T-cell (primary cell): Measurements from ENCODE around the gene ARHGAP25. TPM values are rescaled to one million over a fixed set of nuclear protein-coding genes. Genes with fewer than 3 reads are reported as not detected.

ENCODE experiments used
- ATAC-seq, 4 experiments: fragments of 200-7000 bp in 3 of 4; fragments of 150-1000 bp in 1 of 4; cut with Tn5 transposase; replicated peaks in 1 of 4; 1 replicate in 3 of 4; 2 replicates in 1 of 4; pipeline ENCODE4 v1.10.0; 2021; ENCODE audit warnings: moderate library complexity in 3 of 4, mild to moderate bottlenecking in 2 of 4, moderate number of reproducible peaks in 1 of 4
- CTCF ChIA-PET, 2 donors: fragments of 300-600 bp; sonication (Branson Sonifier 250); formaldehyde crosslinking; loops; one replicate each; lab custom pipeline; 2022; ENCODE audit warnings: antibody characterized with exemption in 2 of 2; lab: Charles Lee
- POLR2A ChIA-PET, 2 donors: fragments of 300-600 bp; sonication (Branson Sonifier 250); formaldehyde crosslinking; loops; one replicate each; lab custom pipeline; 2022; ENCODE audit warnings: antibody characterized with exemption in 2 of 2; lab: Charles Lee
- DNase-seq, 35 experiments: peaks; one replicate each; pipeline versions ENCODE4 v3.0.0 to v3.0.0-alpha.2; 2013 to 2023
- H3K27ac ChIP-seq: one replicate; pipeline ENCODE4 v1.5.1; 2013; ENCODE audit warnings: low read length
- H3K27me3 ChIP-seq, 2 experiments: replicated peaks in 1 of 2; 1 replicate in 1 of 2; 2 replicates in 1 of 2; pipeline versions ENCODE4 v1.6.1 to v1.7.0; 2013; ENCODE audit warnings: low read length in 1 of 2, mixed read lengths in 1 of 2; ENCODE audit not compliant: control insufficient read depth in 2 of 2, insufficient read depth in 2 of 2; ENCODE audit errors: extremely low read depth in 1 of 2
- H3K36me3 ChIP-seq, 2 donors: 1 replicate in 1 of 2; 2 replicates in 1 of 2; pipeline versions ENCODE4 v1.6.1 to v1.7.0; 2013; ENCODE audit warnings: low read length in 1 of 2; ENCODE audit not compliant: control insufficient read depth in 2 of 2, insufficient read depth in 1 of 2; ENCODE audit errors: extremely low read depth in 1 of 2
- H3K4me1 ChIP-seq, 2 experiments: 1 replicate in 1 of 2; 2 replicates in 1 of 2; pipeline versions ENCODE4 v1.6.1 to v1.7.0; 2013; ENCODE audit warnings: low read length in 2 of 2, mixed read lengths in 1 of 2; ENCODE audit not compliant: insufficient read depth in 2 of 2, control insufficient read depth in 1 of 2; ENCODE audit errors: extremely low read depth in 1 of 2
- H3K4me3 ChIP-seq, 2 donors: 1 replicate in 1 of 2; 2 replicates in 1 of 2; pipeline versions ENCODE4 v1.5.1 to v1.7.0; 2013; ENCODE audit warnings: mild to moderate bottlenecking in 2 of 2, low read length in 1 of 2, moderate library complexity in 1 of 2; ENCODE audit not compliant: control insufficient read depth in 1 of 2; ENCODE audit errors: extremely low read depth in 1 of 2
- H3K9me3 ChIP-seq: 2 replicates; pipeline ENCODE4 v1.7.0; 2013
- H3K27ac Mint-ChIP-seq, 2 donors: one replicate each; pipeline ENCODE4 v1.8.0; 2020 to 2021; ENCODE audit warnings: mild to moderate bottlenecking in 2 of 2, mixed read lengths in 2 of 2
- H3K27me3 Mint-ChIP-seq, 2 donors: one replicate each; pipeline ENCODE4 v1.8.0; 2021 to 2022; ENCODE audit warnings: mixed read lengths in 2 of 2
- H3K36me3 Mint-ChIP-seq: one replicate; pipeline ENCODE4 v1.8.0; 2021; ENCODE audit warnings: mixed read lengths
- H3K4me1 Mint-ChIP-seq, 3 donors: one replicate each; pipeline ENCODE4 v1.8.0; 2020 to 2022; ENCODE audit warnings: mixed read lengths in 3 of 3, mild to moderate bottlenecking in 1 of 3
- H3K4me3 Mint-ChIP-seq, 3 donors: one replicate each; pipeline ENCODE4 v1.8.0; 2020 to 2022; ENCODE audit warnings: mild to moderate bottlenecking in 3 of 3, mixed read lengths in 3 of 3, moderate library complexity in 3 of 3
- H3K9me3 Mint-ChIP-seq, 3 donors: one replicate each; pipeline ENCODE4 v1.8.0; 2020 to 2022; ENCODE audit warnings: mixed read lengths in 3 of 3
- WGBS: methylation state at CpG from one replicate; pipeline ENCODE4 v1.1.5; 2013; ENCODE audit warnings: missing lambda C conversion rate; ENCODE audit not compliant: insufficient coverage; 5-methylcytosine and 5-hydroxymethylcytosine counted together
- total RNA-seq, 35 experiments: library from RNA in 6 of 35; stranded (reverse) in 6 of 35; fragments of 120-200 nt in 1 of 35; gene quantifications; one replicate each; pipeline versions ENCODE4 v1.2.1 to v1.2.4 and lab custom pipeline; 2013 to 2026

The ARHGAP25 gene
- total RNA-seq, 5 donors from 2014 or later (not counting 1 experiment from before 2014, with no cell fraction given): 103 to 134 (median 123) TPM

GRCh38 chr2:68765739-68766375, 31.2 kb downstream of the ARHGAP25 start:
- ChIA-PET POLR2A (interaction anchor here (0.8 to 1.3 kb wide), 5 partner anchors 10 to 14 kb away, joined by 3 to 6 read pairs (median 4); no protein-coding TSS in a partner anchor), CTCF (interaction anchor here (0.7 to 1.2 kb wide), 16 partner anchors 8 to 301 kb away, joined by 3 to 17 read pairs (median 4); partner anchors contain the start of genes APLF (in 1 of the 2) and FBXO48 (in 1 of the 2))
- no peaks in the 10 kb centered on the region for H3K27me3 ChIP-seq
- Mint-ChIP-seq H3K27me3 (no peaks in the 10 kb centered on the region), H3K9me3 (no peaks in the 10 kb centered on the region), H3K4me3 (peak overlapping the region; percentile 73 to 78 (median 76)), H3K4me1 (peaks cover 97 to 100% (median 98%) of the 10 kb centered on the region in 3 donors), H3K27ac (peak overlapping the region; percentile 99), H3K36me3 (peaks cover 4% of the 10 kb centered on the region)
- H3K9me3 ChIP-seq: no peaks in the 10 kb centered on the region
- H3K4me1 ChIP-seq: peaks cover 75 to 96% of the 10 kb centered on the region in 2 experiments
- ATAC-seq: peak in 2 of 4 experiments; percentile 0 to 7
- peak overlapping the region; percentile 95 for H3K27ac ChIP-seq
- DNase-seq: no peak
- peak overlapping the region; percentile 25 to 38 for H3K4me3 ChIP-seq
- no CpG with 5 or more reads among the region's 4 CpGs for WGBS
- no peaks in the 10 kb centered on the region for H3K36me3 ChIP-seq

GRCh38 chr2:68766376-68766845, 31.8 kb downstream of the ARHGAP25 start:
- H3K27me3 Mint-ChIP-seq: no peaks in the 10 kb centered on the region
- no peaks in the 10 kb centered on the region for H3K9me3 Mint-ChIP-seq
- no peaks in the 10 kb centered on the region for H3K9me3 ChIP-seq
- WGBS: 0% methylated on average over 3 of the region's 5 CpGs
- CTCF ChIA-PET: interaction anchor here (0.7 to 1.2 kb wide), 16 partner anchors 8 to 302 kb away, joined by 3 to 17 read pairs (median 4); partner anchors contain the start of genes APLF (in 1 of the 2) and FBXO48 (in 1 of the 2)
- H3K36me3 ChIP-seq: no peaks in the 10 kb centered on the region
- H3K4me3 ChIP-seq: peak overlapping the region; percentile 35 to 38
- no peaks in the 10 kb centered on the region for H3K27me3 ChIP-seq
- POLR2A ChIA-PET: interaction anchor here (0.8 to 1.3 kb wide), 5 partner anchors 10 to 14 kb away, joined by 3 to 6 read pairs (median 4); no protein-coding TSS in a partner anchor
- peak overlapping the region; percentile 99 for H3K27ac Mint-ChIP-seq
- DNase-seq (peak; percentile 52 to 87 (median 73)), ATAC-seq (peak; percentile 78 to 82 (median 80))
- peak overlapping the region; percentile 73 to 78 (median 76) for H3K4me3 Mint-ChIP-seq
- peaks cover 97 to 100% (median 98%) of the 10 kb centered on the region in 3 donors for H3K4me1 Mint-ChIP-seq
- peaks cover 4% of the 10 kb centered on the region for H3K36me3 Mint-ChIP-seq
- peaks cover 80 to 97% of the 10 kb centered on the region in 2 experiments for H3K4me1 ChIP-seq
- H3K27ac ChIP-seq: peak overlapping the region; percentile 95

- Histone ChIP-seq H3K4me3 (peak overlapping the region; percentile 38 to 48), H3K9me3 (no peaks in the 10 kb centered on the region), H3K36me3 (peaks cover 0 to 5% of the 10 kb centered on the region in 2 donors), H3K27me3 (no peaks in the 10 kb centered on the region), H3K27ac (peak overlapping the region; percentile 95), H3K4me1 (peaks cover 88 to 97% of the 10 kb centered on the region in 2 experiments)
- ATAC-seq (peak; percentile 45 to 63 (median 60)), DNase-seq (peak in 33 of 35 experiments; percentile 30 to 80 (median 48))
- peak overlapping the region; percentile 99 for H3K27ac Mint-ChIP-seq
- POLR2A ChIA-PET: interaction anchor here (0.5 to 1.2 kb wide), 4 partner anchors 11 to 109 kb away, joined by 3 to 4 read pairs (median 3); no protein-coding TSS in a partner anchor
- peaks cover 97 to 100% (median 98%) of the 10 kb centered on the region in 3 donors for H3K4me1 Mint-ChIP-seq
- H3K4me3 Mint-ChIP-seq: peak overlapping the region; percentile 73 to 78 (median 76)
- H3K27me3 Mint-ChIP-seq: no peaks in the 10 kb centered on the region
- H3K36me3 Mint-ChIP-seq: peaks cover 7% of the 10 kb centered on the region
- no peaks in the 10 kb centered on the region for H3K9me3 Mint-ChIP-seq
- CTCF ChIA-PET: interaction anchor here in 1 of 2 donors (0.7 to 4.8 kb wide), 6 partner anchors 9 to 57 kb away, joined by 3 to 49 read pairs (median 4); partner anchors contain the start of gene ARHGAP25
- 7% methylated on average over 15 of the region's 19 CpGs for WGBS
Observed at GRCh38 chr2:68767031-68767961, 32.7 kb downstream of the ARHGAP25 start.

GRCh38 chr2:68767996-68768395, 33.4 kb downstream of the ARHGAP25 start:
- Mint-ChIP-seq H3K9me3 (no peaks in the 10 kb centered on the region), H3K4me1 (peaks cover 98 to 100% (median 99%) of the 10 kb centered on the region in 3 donors), H3K27ac (peak overlapping the region; percentile 99), H3K27me3 (no peaks in the 10 kb centered on the region), H3K36me3 (peaks cover 11% of the 10 kb centered on the region), H3K4me3 (peak overlapping the region; percentile 73 to 78 (median 76))
- ATAC-seq (peak in 1 of 4 experiments; percentile 2), DNase-seq (no peak)
- Histone ChIP-seq H3K4me3 (peak overlapping the region; percentile 38 to 48), H3K27me3 (no peaks in the 10 kb centered on the region), H3K27ac (peak overlapping the region; percentile 95), H3K9me3 (no peaks in the 10 kb centered on the region), H3K36me3 (peaks cover 0 to 11% of the 10 kb centered on the region in 2 donors), H3K4me1 (peaks cover 89 to 96% of the 10 kb centered on the region in 2 experiments)
- POLR2A ChIA-PET: interaction anchor here (0.6 to 1.2 kb wide), 3 partner anchors 10 to 28 kb away, joined by 3 to 4 read pairs (median 3); no protein-coding TSS in a partner anchor
- 60% methylated on average over 1 of the region's 4 CpGs for WGBS
- CTCF ChIA-PET: interaction anchor here in 1 of 2 donors (0.7 to 4.8 kb wide), 7 partner anchors 8 to 71 kb away, joined by 3 to 49 read pairs (median 4); partner anchors contain the start of gene ARHGAP25

- DNase-seq (peak in 1 of 35 experiments; percentile 43), ATAC-seq (no peak)
- no peaks in the 10 kb centered on the region for H3K27me3 ChIP-seq
- peaks cover 94 to 96% of the 10 kb centered on the region in 2 experiments for H3K4me1 ChIP-seq
- Mint-ChIP-seq H3K27me3 (no peaks in the 10 kb centered on the region), H3K36me3 (peaks cover 13% of the 10 kb centered on the region), H3K27ac (peak overlapping the region; percentile 99), H3K4me1 (peaks cover 99 to 100% (median 100%) of the 10 kb centered on the region in 3 donors), H3K4me3 (peak overlapping the region; percentile 73 to 78 (median 76)), H3K9me3 (no peaks in the 10 kb centered on the region)
- no peaks in the 10 kb centered on the region for H3K9me3 ChIP-seq
- POLR2A ChIA-PET: interaction anchor here (0.7 to 1.2 kb wide), 2 partner anchors 15 to 27 kb away, joined by 3 read pairs; no protein-coding TSS in a partner anchor
- H3K4me3 ChIP-seq: peak overlapping the region; percentile 1 to 38
- 29% methylated on average over 3 of the region's 3 CpGs for WGBS
- peak overlapping the region; percentile 95 for H3K27ac ChIP-seq
- H3K36me3 ChIP-seq: peaks cover 0 to 11% of the 10 kb centered on the region in 2 donors
- CTCF ChIA-PET: interaction anchor here in 1 of 2 donors (0.7 to 4.8 kb wide), 4 partner anchors 8 to 70 kb away, joined by 3 to 49 read pairs (median 4); no protein-coding TSS in a partner anchor
Observed at GRCh38 chr2:68768461-68768860, 33.9 kb downstream of the ARHGAP25 start.
